Loucy (cell line): ENCODE results near the gene ANGPTL8.

Source experiments
- H2AFZ ChIP-seq: fragments of 200-600 bp; sonication (generic); 2 replicates; pipeline ENCODE4 v1.6.0; 2016; ENCODE audit warnings: antibody characterized with exemption, mild to moderate bottlenecking, low read length, moderate library complexity
- H3F3A ChIP-seq: fragments of 200-600 bp; 2 replicates; pipeline ENCODE4 v1.6.0; 2016; ENCODE audit warnings: antibody characterized with exemption, low read depth, mild to moderate bottlenecking
- H3K27me3 ChIP-seq: fragments of 200-600 bp; sonication (generic); 2 replicates; pipeline ENCODE4 v1.6.1; 2014; ENCODE audit warnings: low read length, mild to moderate bottlenecking; ENCODE audit not compliant: insufficient read depth, poor library complexity, severe bottlenecking
- H3K36me3 ChIP-seq: fragments of 200-600 bp; sonication (generic); 2 replicates; pipeline ENCODE4 v1.6.1; 2016; ENCODE audit warnings: low read length; ENCODE audit not compliant: insufficient read depth
- H3K4me1 ChIP-seq: fragments of 200-600 bp; sonication (generic); 2 replicates; pipeline ENCODE4 v1.5.1; 2014; ENCODE audit warnings: low read length, mild to moderate bottlenecking; ENCODE audit not compliant: insufficient read depth, poor library complexity, severe bottlenecking
- H3K4me2 ChIP-seq: fragments of 200-600 bp; sonication (generic); 2 replicates; pipeline ENCODE4 v1.6.0; 2014; ENCODE audit warnings: antibody characterized with exemption, low read length, low read depth, mild to moderate bottlenecking; ENCODE audit not compliant: poor library complexity, severe bottlenecking
- H3K4me3 ChIP-seq: fragments of 200-600 bp; sonication (generic); 2 replicates; pipeline ENCODE4 v1.5.1; 2014; ENCODE audit warnings: low read length, mild to moderate bottlenecking, mixed read lengths; ENCODE audit not compliant: poor library complexity, severe bottlenecking
- H3K79me2 ChIP-seq: fragments of 200-600 bp; sonication (generic); 2 replicates; pipeline ENCODE4 v1.6.1; 2014; ENCODE audit warnings: low read length; ENCODE audit not compliant: insufficient read depth
- H3K9ac ChIP-seq: fragments of 200-600 bp; sonication (generic); 2 replicates; pipeline ENCODE4 v1.6.0; 2014; ENCODE audit warnings: mild to moderate bottlenecking, low read depth, low read length, moderate library complexity; ENCODE audit not compliant: poor library complexity, severe bottlenecking
- H3K9me2 ChIP-seq: fragments of 200-600 bp; sonication (generic); replicated peaks from 2 replicates; pipeline ENCODE4 v1.6.1; 2016; ENCODE audit warnings: low read depth, low read length, mixed read lengths
- H3K9me3 ChIP-seq: fragments of 200-600 bp; sonication (generic); 2 replicates; pipeline ENCODE4 v1.6.1; 2014; ENCODE audit warnings: mild to moderate bottlenecking, antibody characterized with exemption, low read length, low read depth; ENCODE audit not compliant: insufficient read depth
- H4K20me1 ChIP-seq: fragments of 200-600 bp; sonication (generic); 2 replicates; pipeline ENCODE4 v1.6.0; 2014; ENCODE audit warnings: antibody characterized with exemption, low read length, mild to moderate bottlenecking; ENCODE audit not compliant: insufficient read depth, poor library complexity, severe bottlenecking
- CTCF ChIP-seq: fragments of 200-600 bp; sonication (generic); conservative IDR thresholded peaks from 2 replicates; pipeline ENCODE4 v1.5.1; 2014; ENCODE audit warnings: mild to moderate bottlenecking, antibody characterized with exemption, low read length
- EZH2phosphoT487 ChIP-seq: fragments of 200-600 bp; IDR thresholded peaks from 2 replicates; pipeline ENCODE4 v1.6.1; 2018; ENCODE audit warnings: antibody characterized with exemption, mild to moderate bottlenecking, moderate library complexity, borderline replicate concordance

The ANGPTL8 gene

GRCh38 chr19:11239377-11240000, at the start of gene ANGPTL8:
Gene ANGPTL8 (plus strand): TSS chr19:11239619. CDS start chr19:11239638, 19 bp downstream.
- Histone ChIP-seq H3K79me2 (no peaks in the 10 kb centered on the region), H3K4me3 (no peak within 1 kb of the TSS), H3K4me1 (no peaks in the 10 kb centered on the region), H3K9me3 (no peaks in the 10 kb centered on the region), H3K9me2 (no peaks in the 10 kb centered on the region), H3K9ac (no peak within 1 kb of the TSS), H2AFZ (no peak within 1 kb of the TSS), H4K20me1 (no peaks in the 10 kb centered on the region), H3K36me3 (no peaks in the 10 kb centered on the region), H3K27me3 (no peaks in the 10 kb centered on the region), H3K4me2 (no peak within 1 kb of the TSS), H3F3A (no peaks in the 10 kb centered on the region)
- TF ChIP-seq CTCF = no peak
- no peak for TF ChIP-seq EZH2phosphoT487

GRCh38 chr19:11190501-11190900, 48.9 kb upstream of the ANGPTL8 start:
- TF ChIP-seq CTCF (no peak), EZH2phosphoT487 (no peak)
- Histone ChIP-seq H3K79me2 (no peaks in the 10 kb centered on the region), H3K9ac (no peak overlapping the region), H2AFZ (no peak overlapping the region), H3K9me3 (no peaks in the 10 kb centered on the region), H3K27me3 (no peaks in the 10 kb centered on the region), H3K36me3 (no peaks in the 10 kb centered on the region), H3K4me3 (no peak overlapping the region), H4K20me1 (no peaks in the 10 kb centered on the region), H3K4me1 (no peaks in the 10 kb centered on the region), H3K4me2 (no peak overlapping the region), H3K9me2 (no peaks in the 10 kb centered on the region), H3F3A (no peaks in the 10 kb centered on the region)

GRCh38 chr19:11191273-11191755, 48.1 kb upstream of the ANGPTL8 start:
- H2AFZ ChIP-seq = no peak overlapping the region
- H3K27me3 ChIP-seq = no peaks in the 10 kb centered on the region
- no peaks in the 10 kb centered on the region for H3K79me2 ChIP-seq
- no peak overlapping the region for H3K9ac ChIP-seq
- H3K4me3 ChIP-seq = no peak overlapping the region
- no peaks in the 10 kb centered on the region for H3F3A ChIP-seq
- H3K9me3 ChIP-seq = no peaks in the 10 kb centered on the region
- H3K4me1 ChIP-seq = no peaks in the 10 kb centered on the region
- no peaks in the 10 kb centered on the region for H3K9me2 ChIP-seq
- no peak overlapping the region for H3K4me2 ChIP-seq
- H4K20me1 ChIP-seq = no peaks in the 10 kb centered on the region
- TF ChIP-seq EZH2phosphoT487 = no peak
- no peak for TF ChIP-seq CTCF
- H3K36me3 ChIP-seq = no peaks in the 10 kb centered on the region
